Neural crest cell (in vitro differentiated cells): ENCODE data around the gene PM20D1. TPM values are rescaled to one million over a fixed set of nuclear protein-coding genes. Genes with fewer than 3 reads are reported as not detected.
"Not testable (repeated sequence)": the region's sequence is repeated elsewhere in the genome, so short reads cannot be mapped to it uniquely, and the experiment has no call there.

Experiments
- DNase-seq: peaks from one replicate; pipeline ENCODE4 v3.0.0; 2021; ENCODE audit warnings: low read depth, mixed read lengths, low spot score
- H3K27ac Mint-ChIP-seq: one replicate; pipeline ENCODE4 v1.8.0; 2021; ENCODE audit warnings: mild to moderate bottlenecking, mixed read lengths; ENCODE audit not compliant: unreplicated experiment
- H3K27me3 Mint-ChIP-seq: 2 replicates; pipeline ENCODE4 v1.8.0; 2021; ENCODE audit warnings: low read depth, mild to moderate bottlenecking, mixed read lengths
- H3K36me3 Mint-ChIP-seq: 2 replicates; pipeline ENCODE4 v1.8.0; 2021; ENCODE audit warnings: low read depth, mild to moderate bottlenecking, mixed read lengths
- H3K4me1 Mint-ChIP-seq: 2 replicates; pipeline ENCODE4 v1.8.0; 2021; ENCODE audit warnings: mixed read lengths
- H3K4me3 Mint-ChIP-seq: one replicate; pipeline ENCODE4 v1.8.0; 2021; ENCODE audit warnings: mild to moderate bottlenecking, mixed read lengths
- H3K9me3 Mint-ChIP-seq: 2 replicates; pipeline ENCODE4 v1.8.0; 2021; ENCODE audit warnings: mixed read lengths
- total RNA-seq: library from RNA; stranded (reverse); gene quantifications from 2 replicates; pipeline ENCODE4 v1.2.1, GENCODE V29; 2021
- TF ChIP-seq, protein P1 (sequence below): fragments of 200-600 bp; sonication (generic); conservative IDR thresholded peaks from 2 replicates; pipeline ENCODE4 v1.5.0; 2021; ENCODE audit warnings: antibody characterized with exemption, mild to moderate bottlenecking

PM20D1 gene
- total RNA-seq, 1 donor from 2014 or later = not detected

DNA sequence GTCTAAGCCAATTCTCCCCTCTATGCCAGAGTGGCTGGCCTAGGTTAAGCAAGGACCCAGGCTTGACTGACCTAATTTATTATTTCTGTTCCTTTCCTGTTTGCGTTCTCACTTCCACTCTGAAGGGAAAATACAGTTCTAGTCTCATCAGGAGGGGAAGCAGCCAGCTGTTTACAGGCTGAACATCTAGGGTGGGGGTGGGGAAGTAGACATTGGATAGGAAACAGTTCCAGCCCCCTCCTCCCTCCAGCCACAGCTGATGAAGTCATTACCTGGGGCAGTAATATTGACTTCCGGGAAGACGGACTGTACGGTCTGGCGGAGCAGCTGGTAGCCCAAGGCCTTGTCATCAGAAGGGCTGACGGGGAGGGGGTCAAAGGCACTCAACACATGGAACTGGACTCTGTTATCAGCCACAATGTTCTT lies 17.6 kb downstream of the PM20D1 start:
- Mint-ChIP-seq H3K4me3 (no peak overlapping the region), H3K27me3 (no peaks in the 10 kb centered on the region), H3K4me1 (peaks cover 7% of the 10 kb centered on the region), H3K9me3 (no peaks in the 10 kb centered on the region), H3K27ac (no peak overlapping the region), H3K36me3 (peaks cover 3% of the 10 kb centered on the region)
- TF ChIP-seq, protein P1, sequence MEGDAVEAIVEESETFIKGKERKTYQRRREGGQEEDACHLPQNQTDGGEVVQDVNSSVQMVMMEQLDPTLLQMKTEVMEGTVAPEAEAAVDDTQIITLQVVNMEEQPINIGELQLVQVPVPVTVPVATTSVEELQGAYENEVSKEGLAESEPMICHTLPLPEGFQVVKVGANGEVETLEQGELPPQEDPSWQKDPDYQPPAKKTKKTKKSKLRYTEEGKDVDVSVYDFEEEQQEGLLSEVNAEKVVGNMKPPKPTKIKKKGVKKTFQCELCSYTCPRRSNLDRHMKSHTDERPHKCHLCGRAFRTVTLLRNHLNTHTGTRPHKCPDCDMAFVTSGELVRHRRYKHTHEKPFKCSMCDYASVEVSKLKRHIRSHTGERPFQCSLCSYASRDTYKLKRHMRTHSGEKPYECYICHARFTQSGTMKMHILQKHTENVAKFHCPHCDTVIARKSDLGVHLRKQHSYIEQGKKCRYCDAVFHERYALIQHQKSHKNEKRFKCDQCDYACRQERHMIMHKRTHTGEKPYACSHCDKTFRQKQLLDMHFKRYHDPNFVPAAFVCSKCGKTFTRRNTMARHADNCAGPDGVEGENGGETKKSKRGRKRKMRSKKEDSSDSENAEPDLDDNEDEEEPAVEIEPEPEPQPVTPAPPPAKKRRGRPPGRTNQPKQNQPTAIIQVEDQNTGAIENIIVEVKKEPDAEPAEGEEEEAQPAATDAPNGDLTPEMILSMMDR = no peak
- DNase-seq = no peak

DNA sequence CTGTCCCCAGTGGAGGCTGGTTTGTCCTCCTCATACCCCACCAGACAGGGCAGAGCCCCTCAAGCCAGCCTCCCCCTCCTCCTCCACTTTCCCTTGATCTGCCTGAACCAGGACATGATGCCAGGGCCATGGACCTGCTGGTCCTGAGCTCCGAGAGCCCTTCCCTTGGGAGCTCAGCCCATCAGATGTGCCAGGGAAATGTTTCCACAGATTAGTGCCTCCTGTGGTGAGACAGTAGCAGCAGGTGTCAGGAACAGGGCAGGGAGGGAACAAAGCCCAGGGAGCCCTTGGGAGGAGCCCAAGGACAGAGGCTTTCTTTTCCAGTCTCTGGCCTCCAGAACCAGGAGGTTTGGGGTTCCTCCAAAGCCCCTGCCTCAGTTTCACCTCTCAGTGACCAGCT lies 22.3 kb downstream of the PM20D1 start:
- peaks cover 12% of the 10 kb centered on the region for H3K36me3 Mint-ChIP-seq
- no peaks in the 10 kb centered on the region for H3K27me3 Mint-ChIP-seq
- no peak for DNase-seq
- no peak overlapping the region for H3K4me3 Mint-ChIP-seq
- TF ChIP-seq, protein P1 = no peak
- peak overlapping the region; percentile 48 for H3K27ac Mint-ChIP-seq
- H3K9me3 Mint-ChIP-seq = peaks cover 5% of the 10 kb centered on the region
- H3K4me1 Mint-ChIP-seq = peaks cover 23% of the 10 kb centered on the region

DNA sequence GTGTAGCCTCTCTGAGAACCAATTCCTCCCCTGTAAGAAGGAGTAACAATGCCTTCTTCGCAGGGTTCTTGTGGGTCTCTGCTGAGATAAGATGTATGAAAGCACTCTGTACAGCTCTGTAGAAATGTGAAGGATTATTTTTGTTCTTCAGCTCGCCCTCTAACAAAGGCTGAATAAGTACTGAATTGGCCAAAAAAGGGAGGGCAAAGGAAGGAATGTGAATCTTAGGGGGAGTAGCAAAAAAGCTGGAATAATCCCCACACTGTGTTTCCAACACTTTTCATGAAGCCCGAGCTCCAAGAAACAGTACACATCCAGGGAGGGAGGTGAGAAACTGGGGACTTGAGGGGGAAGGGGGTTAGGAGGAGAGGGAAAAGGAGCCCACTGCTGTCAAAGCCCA lies 22.9 kb downstream of the PM20D1 start:
- Mint-ChIP-seq H3K27me3 (no peaks in the 10 kb centered on the region), H3K36me3 (peaks cover 12% of the 10 kb centered on the region), H3K27ac (peak overlapping the region; percentile 8), H3K9me3 (peaks cover 5% of the 10 kb centered on the region), H3K4me1 (peaks cover 18% of the 10 kb centered on the region), H3K4me3 (no peak overlapping the region)
- TF ChIP-seq, protein P1 = no peak
- DNase-seq = no peak

DNA sequence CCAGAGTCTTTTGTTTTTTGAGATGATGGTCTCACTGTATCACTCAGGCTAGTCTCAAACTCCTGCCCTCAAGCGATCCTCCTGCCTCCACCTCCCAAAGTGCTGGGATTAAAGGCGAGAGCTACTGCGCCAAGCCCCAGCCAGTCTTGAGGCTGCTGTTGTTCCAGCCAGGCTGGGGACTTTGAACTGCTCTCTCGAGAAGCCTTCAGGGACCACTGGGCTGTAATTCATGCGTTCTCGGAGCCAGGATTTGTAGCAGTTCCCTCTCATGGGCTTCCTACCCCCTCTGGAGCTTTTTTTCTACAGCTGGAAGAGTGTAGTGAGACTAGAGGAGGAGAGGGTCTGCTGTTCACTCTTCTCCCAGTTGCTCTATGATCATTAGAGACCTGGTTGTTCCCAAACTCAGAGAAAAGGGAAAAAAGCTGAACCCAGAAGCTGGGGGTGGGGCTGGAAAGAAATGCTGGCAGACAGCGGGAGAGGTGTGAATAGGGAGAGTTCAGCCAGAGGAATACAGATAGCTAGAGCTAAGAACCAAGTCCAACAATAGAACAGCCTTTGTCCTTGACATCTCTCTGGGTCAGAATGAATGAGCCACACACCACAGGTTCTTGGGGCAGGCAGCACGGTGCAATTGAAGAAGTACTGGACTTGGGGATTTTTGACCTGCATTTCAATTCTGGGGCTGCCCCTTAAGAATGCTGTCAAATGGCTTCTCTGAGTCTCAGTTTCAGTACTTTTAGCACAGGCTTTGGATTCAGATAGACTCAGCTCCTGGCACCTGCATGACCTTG lies 23.7 kb downstream of the PM20D1 start:
- Mint-ChIP-seq H3K27me3 (no peaks in the 10 kb centered on the region), H3K4me1 (peaks cover 16% of the 10 kb centered on the region), H3K9me3 (peaks cover 5% of the 10 kb centered on the region), H3K27ac (no peak overlapping the region), H3K36me3 (peaks cover 12% of the 10 kb centered on the region), H3K4me3 (no peak overlapping the region)
- no peak for DNase-seq
- TF ChIP-seq, protein P1 = no peak

DNA sequence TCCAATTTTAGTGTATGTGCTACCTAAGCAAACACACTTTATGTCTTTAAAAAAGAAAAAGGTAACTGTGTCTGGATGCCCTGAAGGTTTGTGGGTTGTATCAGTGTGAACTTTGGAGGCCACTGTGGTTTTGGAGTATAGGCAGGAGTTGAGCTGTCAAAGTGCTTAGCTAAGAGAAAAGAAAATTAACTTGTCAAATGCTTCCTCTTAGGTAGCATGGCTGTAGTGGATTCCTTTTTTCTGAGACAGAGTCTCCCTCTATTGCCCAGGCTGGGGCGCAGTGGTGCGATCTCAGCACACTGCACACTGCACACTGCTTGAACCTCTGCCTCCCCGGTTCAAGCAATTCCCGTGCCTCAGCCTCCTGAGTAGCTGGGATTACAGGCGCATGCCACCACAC lies 25.8 kb downstream of the PM20D1 start:
- no peaks in the 10 kb centered on the region for H3K27me3 Mint-ChIP-seq
- no peak overlapping the region for H3K27ac Mint-ChIP-seq
- no peak for DNase-seq
- peaks cover 16% of the 10 kb centered on the region for H3K4me1 Mint-ChIP-seq
- H3K36me3 Mint-ChIP-seq = peaks cover 9% of the 10 kb centered on the region
- TF ChIP-seq, protein P1 = no peak
- H3K4me3 Mint-ChIP-seq = no peak overlapping the region
- peaks cover 5% of the 10 kb centered on the region for H3K9me3 Mint-ChIP-seq

DNA sequence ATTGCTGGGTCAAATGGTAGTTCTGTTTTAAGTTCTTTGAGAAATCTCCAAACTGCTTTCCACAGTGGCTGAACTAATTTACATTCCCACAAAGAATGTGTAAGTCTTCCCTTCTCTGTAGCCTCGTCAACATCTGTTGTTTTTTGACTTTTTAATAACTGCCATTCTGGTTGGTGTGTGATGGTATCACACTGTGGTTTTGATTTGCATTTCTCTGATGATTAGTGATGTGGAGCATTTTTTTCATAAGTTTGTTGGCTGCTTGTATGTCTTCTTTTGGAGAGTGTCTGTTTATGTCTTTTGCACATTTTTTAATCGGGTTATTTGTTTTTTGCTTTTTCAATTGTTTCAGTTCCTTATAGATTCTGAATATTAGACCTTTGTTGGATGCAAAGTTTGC lies 26.7 kb downstream of the PM20D1 start:
- not testable (repeated sequence) for H3K27me3 Mint-ChIP-seq, H3K4me3 Mint-ChIP-seq, H3K9me3 Mint-ChIP-seq, H3K36me3 Mint-ChIP-seq, H3K27ac Mint-ChIP-seq, DNase-seq
- peaks cover 16% of the 10 kb centered on the region for H3K4me1 Mint-ChIP-seq
